ENCODE data around the gene ACRV1. TPM values are rescaled to one million over a fixed set of nuclear protein-coding genes. Genes with fewer than 3 reads are reported as not detected.

Gene ACRV1
- total RNA-seq, 1 donor from 2014 or later: 1.2 TPM

DNA sequence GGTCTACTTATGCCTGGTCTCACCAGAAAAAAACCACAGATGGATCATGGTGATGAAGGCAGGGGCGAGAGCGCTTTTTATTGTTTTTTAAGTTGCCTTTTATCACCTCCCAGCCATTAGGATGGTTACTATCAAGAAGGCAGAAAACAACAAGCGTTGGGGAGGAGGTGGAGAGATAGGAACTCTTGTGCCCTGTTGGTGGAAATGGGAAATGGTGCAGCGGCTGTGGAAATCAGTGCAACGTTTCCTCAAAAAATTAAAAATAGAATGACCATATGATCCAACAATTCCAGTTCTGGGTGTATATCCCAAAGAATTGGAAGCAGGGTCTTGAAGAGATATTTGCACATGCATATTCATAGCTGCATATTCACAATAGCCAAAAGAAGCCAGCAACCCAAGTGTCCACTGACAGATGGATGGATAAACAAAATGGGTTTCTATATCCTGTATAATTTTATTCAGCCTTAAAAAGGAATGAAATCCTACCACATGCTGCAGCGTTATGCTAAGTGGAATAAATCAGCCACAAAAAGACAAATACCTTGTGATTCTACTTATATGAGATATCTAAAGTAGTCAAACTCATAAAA lies 20.5 kb upstream of the ACRV1 start:
- no peak overlapping the region for H3K27ac Mint-ChIP-seq (ENCODE audit: unreplicated experiment)
- no peaks in the 10 kb centered on the region for H3K27me3 Mint-ChIP-seq (ENCODE audit: low read depth)
- no peaks in the 10 kb centered on the region for H3K4me1 Mint-ChIP-seq
- no peak overlapping the region for H3K4me3 Mint-ChIP-seq
- peaks cover 8% of the 10 kb centered on the region for H3K36me3 Mint-ChIP-seq (ENCODE audit: low read depth)
- no peak for DNase-seq (ENCODE audit: low read depth, low spot score)
- H3K9me3 Mint-ChIP-seq: peaks cover 7% of the 10 kb centered on the region
- TF ChIP-seq, protein P1, sequence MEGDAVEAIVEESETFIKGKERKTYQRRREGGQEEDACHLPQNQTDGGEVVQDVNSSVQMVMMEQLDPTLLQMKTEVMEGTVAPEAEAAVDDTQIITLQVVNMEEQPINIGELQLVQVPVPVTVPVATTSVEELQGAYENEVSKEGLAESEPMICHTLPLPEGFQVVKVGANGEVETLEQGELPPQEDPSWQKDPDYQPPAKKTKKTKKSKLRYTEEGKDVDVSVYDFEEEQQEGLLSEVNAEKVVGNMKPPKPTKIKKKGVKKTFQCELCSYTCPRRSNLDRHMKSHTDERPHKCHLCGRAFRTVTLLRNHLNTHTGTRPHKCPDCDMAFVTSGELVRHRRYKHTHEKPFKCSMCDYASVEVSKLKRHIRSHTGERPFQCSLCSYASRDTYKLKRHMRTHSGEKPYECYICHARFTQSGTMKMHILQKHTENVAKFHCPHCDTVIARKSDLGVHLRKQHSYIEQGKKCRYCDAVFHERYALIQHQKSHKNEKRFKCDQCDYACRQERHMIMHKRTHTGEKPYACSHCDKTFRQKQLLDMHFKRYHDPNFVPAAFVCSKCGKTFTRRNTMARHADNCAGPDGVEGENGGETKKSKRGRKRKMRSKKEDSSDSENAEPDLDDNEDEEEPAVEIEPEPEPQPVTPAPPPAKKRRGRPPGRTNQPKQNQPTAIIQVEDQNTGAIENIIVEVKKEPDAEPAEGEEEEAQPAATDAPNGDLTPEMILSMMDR (conservative IDR thresholded peaks at IDR 0.05): no peak

DNA sequence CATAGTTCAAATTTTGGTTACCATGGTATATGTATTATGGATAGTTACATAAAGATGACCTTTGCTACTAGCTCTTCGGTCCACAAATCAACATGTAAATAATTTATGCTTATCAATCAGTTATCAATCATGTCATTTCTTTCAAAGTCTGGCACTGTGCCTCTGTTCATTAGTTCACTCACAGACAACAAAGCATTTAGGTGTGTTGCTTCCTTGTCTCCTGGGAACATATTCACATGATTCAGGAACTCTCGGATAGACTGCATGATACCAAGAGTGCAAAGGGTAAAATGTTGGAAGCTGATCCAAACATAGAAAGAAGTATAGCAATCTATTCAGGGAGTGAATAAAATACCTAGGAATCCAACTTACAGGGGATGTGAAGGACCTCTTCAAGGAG lies 14.3 kb upstream of the ACRV1 start:
- TF ChIP-seq, protein P1 (conservative IDR thresholded peaks at IDR 0.05): no peak
- Mint-ChIP-seq H3K4me3 (no peak overlapping the region), H3K4me1 (no peaks in the 10 kb centered on the region), H3K9me3 (no peaks in the 10 kb centered on the region), H3K27me3 (ENCODE audit: low read depth) (no peaks in the 10 kb centered on the region), H3K36me3 (ENCODE audit: low read depth) (peaks cover 16% of the 10 kb centered on the region), H3K27ac (ENCODE audit: unreplicated experiment) (no peak overlapping the region)
- DNase-seq (ENCODE audit: low read depth, low spot score): no peak

DNA sequence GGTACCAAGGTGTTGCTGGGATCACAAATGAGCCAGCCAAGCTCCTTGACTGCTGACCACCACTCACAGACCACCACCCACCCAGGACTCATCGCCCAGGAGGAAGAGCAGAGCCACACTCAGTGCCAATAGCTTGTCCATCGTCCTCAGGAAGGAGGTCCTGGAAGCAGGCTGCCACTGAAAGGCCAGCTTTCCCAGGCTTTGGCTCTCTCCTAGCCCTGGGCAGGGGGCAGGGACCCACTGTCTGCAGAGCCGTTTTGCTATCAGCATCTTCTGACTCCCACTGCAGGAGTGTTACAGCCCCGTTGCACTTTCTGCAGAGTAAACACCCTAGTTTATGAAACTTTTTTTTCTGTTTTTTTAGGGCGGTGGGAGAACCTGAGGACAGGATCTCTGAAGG lies 12.2 kb upstream of the ACRV1 start:
- H3K27ac Mint-ChIP-seq (ENCODE audit: unreplicated experiment): no peak overlapping the region
- peaks cover 14% of the 10 kb centered on the region for H3K36me3 Mint-ChIP-seq (ENCODE audit: low read depth)
- H3K27me3 Mint-ChIP-seq (ENCODE audit: low read depth): no peaks in the 10 kb centered on the region
- H3K9me3 Mint-ChIP-seq: no peaks in the 10 kb centered on the region
- no peaks in the 10 kb centered on the region for H3K4me1 Mint-ChIP-seq
- H3K4me3 Mint-ChIP-seq: no peak overlapping the region
- TF ChIP-seq, protein P1 (conservative IDR thresholded peaks at IDR 0.05): no peak
- DNase-seq (ENCODE audit: low read depth, low spot score): no peak

DNA sequence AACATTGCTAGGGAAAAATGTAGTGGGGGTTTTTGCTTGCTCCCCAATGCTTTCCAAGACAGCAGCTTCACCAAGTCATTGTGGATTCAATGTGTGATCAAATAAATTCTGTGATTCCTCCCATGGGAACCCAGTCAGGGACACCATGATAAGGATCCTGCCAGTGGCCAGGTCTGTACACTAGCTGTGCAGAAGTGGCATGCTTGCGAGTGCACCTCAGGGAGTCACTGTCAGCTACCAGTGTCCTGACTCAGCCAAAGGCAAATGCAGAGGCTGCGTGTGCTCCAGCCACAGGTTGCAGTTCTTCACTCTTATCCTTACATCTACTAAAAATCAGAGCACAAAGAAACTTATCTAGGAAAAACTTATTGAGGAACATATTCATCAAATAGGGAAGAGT lies 9.4 kb upstream of the ACRV1 start:
- DNase-seq (ENCODE audit: low read depth, low spot score): no peak
- no peak overlapping the region for H3K27ac Mint-ChIP-seq (ENCODE audit: unreplicated experiment)
- no peaks in the 10 kb centered on the region for H3K9me3 Mint-ChIP-seq
- peaks cover 13% of the 10 kb centered on the region for H3K36me3 Mint-ChIP-seq (ENCODE audit: low read depth)
- TF ChIP-seq, protein P1 (conservative IDR thresholded peaks at IDR 0.05): no peak
- no peaks in the 10 kb centered on the region for H3K4me1 Mint-ChIP-seq
- H3K27me3 Mint-ChIP-seq (ENCODE audit: low read depth): no peaks in the 10 kb centered on the region
- no peak overlapping the region for H3K4me3 Mint-ChIP-seq

DNA sequence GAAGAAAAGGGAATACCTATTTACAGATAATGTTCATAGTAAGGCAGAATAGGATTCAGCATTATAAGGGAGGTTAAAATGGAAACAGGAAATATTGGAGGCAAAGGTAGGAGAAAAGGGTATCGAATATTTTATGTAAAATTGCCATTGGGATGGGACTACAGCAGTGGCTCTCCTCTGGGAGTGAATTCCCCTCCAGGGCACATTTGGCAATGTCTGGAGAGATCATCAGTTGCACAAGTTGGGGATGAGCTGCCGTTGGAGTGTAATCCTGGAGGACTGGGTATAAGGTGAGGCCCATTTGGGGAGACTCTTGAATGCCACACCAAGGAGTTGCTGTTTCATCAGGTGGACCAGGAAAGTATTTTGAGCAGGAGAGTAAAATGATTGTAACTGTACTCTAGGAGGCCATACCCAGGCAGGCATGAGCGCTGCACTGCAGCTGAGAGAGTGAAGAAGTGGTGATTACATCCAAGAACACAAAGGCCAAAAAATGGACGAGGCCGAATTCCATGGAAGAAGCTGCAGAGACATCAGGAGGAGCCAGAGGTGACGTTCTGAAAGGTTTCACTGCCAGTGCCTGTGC lies 8.7 kb upstream of the ACRV1 start:
- H3K27me3 Mint-ChIP-seq (ENCODE audit: low read depth): no peaks in the 10 kb centered on the region
- no peak for DNase-seq (ENCODE audit: low read depth, low spot score)
- H3K4me1 Mint-ChIP-seq: no peaks in the 10 kb centered on the region
- TF ChIP-seq, protein P1 (conservative IDR thresholded peaks at IDR 0.05): no peak
- H3K36me3 Mint-ChIP-seq (ENCODE audit: low read depth): peaks cover 12% of the 10 kb centered on the region
- no peak overlapping the region for H3K27ac Mint-ChIP-seq (ENCODE audit: unreplicated experiment)
- no peaks in the 10 kb centered on the region for H3K9me3 Mint-ChIP-seq
- H3K4me3 Mint-ChIP-seq: no peak overlapping the region

Measured in neural crest cell (in vitro differentiated cells).